Heart left ventricle (tissue), 16 donors: Measurements from ENCODE around the gene CAPN11. TPM values are rescaled to one million over a fixed set of nuclear protein-coding genes. Genes with fewer than 3 reads are reported as not detected.
"Not testable (repeated sequence)": the region's sequence is repeated elsewhere in the genome, so short reads cannot be mapped to it uniquely, and the experiment has no call there.

Experiments used
- ATAC-seq, 4 donors: fragments of 200-7000 bp; cut with Tn5 transposase; one replicate each; pipeline ENCODE4 v1.9.1; 2020 to 2022; ENCODE audit warnings: moderate library complexity in 4 of 4, mild to moderate bottlenecking in 3 of 4, moderate number of reproducible peaks in 1 of 4
- DNase-seq, 5 donors: peaks; one replicate each; pipeline ENCODE4 v3.0.0-alpha.2; 2020
- H3K27ac ChIP-seq, 12 donors: fragments of 200-600 bp; sonication (generic) in 4 of 12; one replicate each; pipeline versions ENCODE4 v1.5.0 to v1.8.0; 2016 to 2022; ENCODE audit warnings: mild to moderate bottlenecking in 2 of 12
- H3K27me3 ChIP-seq, 9 donors: fragments of 200-600 bp; sonication (generic) in 2 of 9; one replicate each; pipeline versions ENCODE4 v1.5.1 to v1.8.0; 2016 to 2022; ENCODE audit warnings: mild to moderate bottlenecking in 3 of 9
- H3K36me3 ChIP-seq, 9 donors: fragments of 200-600 bp; sonication (generic) in 2 of 9; one replicate each; pipeline versions ENCODE4 v1.5.0 to v1.8.0; 2018 to 2022; ENCODE audit warnings: mild to moderate bottlenecking in 2 of 9
- H3K4me1 ChIP-seq, 12 donors: fragments of 200-600 bp; sonication (generic) in 4 of 12; one replicate each; pipeline versions ENCODE4 v1.5.0 to v1.8.0; 2016 to 2022; ENCODE audit warnings: mild to moderate bottlenecking in 3 of 12
- H3K4me3 ChIP-seq, 12 donors: fragments of 200-600 bp; sonication (generic) in 4 of 12; one replicate each; pipeline versions ENCODE4 v1.5.0 to v1.8.0; 2017 to 2022; ENCODE audit warnings: mild to moderate bottlenecking in 9 of 12, moderate library complexity in 4 of 12
- H3K9me3 ChIP-seq, 12 donors: fragments of 200-600 bp; sonication (generic) in 4 of 12; one replicate each; pipeline versions ENCODE4 v1.5.0 to v1.8.0; 2016 to 2022; ENCODE audit warnings: mild to moderate bottlenecking in 1 of 12
- POLR2A ChIP-seq, 2 donors: fragments of 450-650 bp; IDR thresholded peaks; one replicate each; pipeline ENCODE4 v1.6.1; 2017; ENCODE audit warnings: antibody characterized with exemption in 2 of 2, mild to moderate bottlenecking in 2 of 2, moderate library complexity in 2 of 2
- WGBS, 4 donors: extraction: QIAGEN DNeasy Blood & Tissue Kit in 2 of 4; methylation state at CpG; one replicate each; pipeline versions ENCODE4 v1.1.5 to v1.1.7; 2013 to 2018; 5-methylcytosine and 5-hydroxymethylcytosine counted together
- intact Hi-C, 10 donors: fragments of 100-400 bp; cut with DNase I; formaldehyde crosslinking; loops; one replicate each; pipeline versions ENCODE4 v1.11.1 to v1.14.2; 2022
- polyA plus RNA-seq, 2 donors: library from polyadenylated mRNA; stranded (reverse); fragments of 200-250 nt; gene quantifications; one replicate each; pipeline ENCODE4 v1.2.3, GENCODE V29; 2013
- total RNA-seq, 9 donors: library from RNA; depleted of rRNA in 2 of 9; stranded (reverse); fragments of >200 nt in 2 of 9; fragmentation: NEBNext Ultra II Directional in 3 of 9; extraction: Animal tissue kit (Norgen Biotek cat#: 25700) in 3 of 9; gene quantifications; one replicate each; pipeline versions ENCODE4 v1.1.0 to v1.2.4, GENCODE V29; 2016 to 2023
- TF ChIP-seq, protein P1 (sequence below), 12 donors: fragments of 200-600 bp; sonication (generic) in 4 of 12; IDR thresholded peaks; one replicate each; pipeline versions ENCODE4 v1.5.0 to v1.8.0; 2018 to 2022; ENCODE audit warnings: antibody characterized with exemption in 12 of 12, mild to moderate bottlenecking in 5 of 12
- donor health status: ischemic (EF 13 %, LVEDD 7.1; RV severe dilation, severe dysfunction).
- donor health status: healthy with polysubstance abuse.
- donor health status: DM: no; HTN: yes; CAD: no.
- donor health status: DM: no; HTN: no; CAD: no.
- donor health status: ischemic (EF 25% LVEDD 6.9; RV normal size, moderate dysfunction).
- donor health status: ischemic (EF 25% LVEDD 5.7; RV mildly dilated, moderate dysfunction).
- donor health status: healthy.
- donor health status: DM: yes; HTN: yes; CAD: no.
- donor health status: ischemic (EF 35%, LVEDD 5.7; RV mildly dilated, moderate dysfunction).
- donor health status: nonischemic (EF 11% LVEDD 7.7; RV severe dilation, severe dysfunction).
- donor health status: DM: yes; HTN: yes; CAD: no.
- donor health status: PGD.
- donor health status: ischemic (EF 29% LVEDD 5.4; RV normal size, mild dysfunction).
- donor health status: nonischemic (EF 23%, LVEDD 6.1; RV moderate dilation, normal function).

The CAPN11 gene
- total and polyA plus RNA-seq, 11 donors = 0.08 to 1.8 (median 0.38) TPM; not detected in 3

DNA sequence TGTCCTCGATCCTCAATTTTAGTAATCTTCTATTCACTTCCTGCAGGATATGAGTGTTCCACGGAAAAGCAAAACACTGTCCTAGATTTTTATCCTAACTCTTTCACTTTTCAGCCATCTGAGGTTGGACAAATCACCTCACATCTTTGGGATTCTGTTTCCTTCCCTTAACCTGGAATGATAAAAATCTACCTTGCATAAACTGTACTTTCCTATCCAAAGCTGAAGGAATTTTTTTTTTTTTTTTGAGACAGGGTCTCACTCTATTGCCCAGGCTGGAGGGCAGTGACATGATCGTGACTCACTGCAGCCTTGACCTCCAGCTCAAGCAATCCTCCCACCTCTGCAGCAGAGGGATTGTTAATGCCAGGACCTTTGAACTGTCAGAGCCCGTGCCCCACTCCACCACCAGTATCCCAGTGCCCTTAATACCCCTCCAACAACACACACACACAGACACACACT is 20.5 kb downstream of the CAPN11 start:
- intact Hi-C loops = loop anchor here in 5 of 10 donors (5.0 to 10.0 kb wide), 4 partner anchors 33 to 156 kb away; partner anchors contain the start of genes MYMX (in 2 of the 5) and SLC29A1 (in 1 of the 5)
- DNase-seq (no peak), ATAC-seq (no peak)
- H3K27me3 ChIP-seq = no peaks in the 10 kb centered on the region
- H3K27ac ChIP-seq = peak overlapping the region in 6 of 12 donors; percentile 25 to 62 (median 39)
- no peak overlapping the region for H3K4me3 ChIP-seq
- no peak for TF ChIP-seq POLR2A (IDR thresholded peaks at IDR 0.05)
- TF ChIP-seq, protein P1, sequence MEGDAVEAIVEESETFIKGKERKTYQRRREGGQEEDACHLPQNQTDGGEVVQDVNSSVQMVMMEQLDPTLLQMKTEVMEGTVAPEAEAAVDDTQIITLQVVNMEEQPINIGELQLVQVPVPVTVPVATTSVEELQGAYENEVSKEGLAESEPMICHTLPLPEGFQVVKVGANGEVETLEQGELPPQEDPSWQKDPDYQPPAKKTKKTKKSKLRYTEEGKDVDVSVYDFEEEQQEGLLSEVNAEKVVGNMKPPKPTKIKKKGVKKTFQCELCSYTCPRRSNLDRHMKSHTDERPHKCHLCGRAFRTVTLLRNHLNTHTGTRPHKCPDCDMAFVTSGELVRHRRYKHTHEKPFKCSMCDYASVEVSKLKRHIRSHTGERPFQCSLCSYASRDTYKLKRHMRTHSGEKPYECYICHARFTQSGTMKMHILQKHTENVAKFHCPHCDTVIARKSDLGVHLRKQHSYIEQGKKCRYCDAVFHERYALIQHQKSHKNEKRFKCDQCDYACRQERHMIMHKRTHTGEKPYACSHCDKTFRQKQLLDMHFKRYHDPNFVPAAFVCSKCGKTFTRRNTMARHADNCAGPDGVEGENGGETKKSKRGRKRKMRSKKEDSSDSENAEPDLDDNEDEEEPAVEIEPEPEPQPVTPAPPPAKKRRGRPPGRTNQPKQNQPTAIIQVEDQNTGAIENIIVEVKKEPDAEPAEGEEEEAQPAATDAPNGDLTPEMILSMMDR (IDR thresholded peaks at IDR 0.05) = no peak
- H3K9me3 ChIP-seq = no peaks in the 10 kb centered on the region
- 55 to 65% (median 62%) methylated on average over 4 of the region's 4 CpGs for WGBS, 4 donors
- peaks cover 0 to 27% (median 15%) of the 10 kb centered on the region in 12 donors for H3K4me1 ChIP-seq
- no peaks in the 10 kb centered on the region for H3K36me3 ChIP-seq

DNA sequence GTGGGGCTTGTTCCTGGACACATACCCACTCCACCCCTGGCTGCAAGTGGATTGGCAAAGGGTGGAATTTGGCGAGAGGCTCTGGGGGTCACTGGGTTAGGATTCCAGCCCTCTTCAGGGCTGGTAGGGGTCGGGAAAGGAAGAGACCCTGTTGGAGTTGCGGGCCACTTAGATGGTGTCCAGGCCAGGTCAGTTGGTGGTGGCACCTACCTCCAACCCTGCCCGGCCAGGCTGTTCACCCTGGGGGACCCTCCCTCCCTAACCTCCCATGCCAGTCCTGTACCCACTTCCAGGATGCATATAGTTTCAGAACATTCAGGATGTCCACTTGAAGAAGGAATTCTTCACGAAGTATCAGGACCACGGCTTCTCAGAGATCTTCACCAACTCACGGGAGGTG is 21.0 kb downstream of the CAPN11 start:
- H3K27ac ChIP-seq = peak overlapping the region in 1 of 12 donors; percentile 25
- WGBS, 4 donors = 86 to 96% (median 95%) methylated on average over 6 to 7 of the region's 7 CpGs
- H3K36me3 ChIP-seq = no peaks in the 10 kb centered on the region
- H3K27me3 ChIP-seq = no peaks in the 10 kb centered on the region
- DNase-seq (no peak), ATAC-seq (no peak)
- H3K4me1 ChIP-seq = peaks cover 0 to 27% (median 15%) of the 10 kb centered on the region in 12 donors
- no peak overlapping the region for H3K4me3 ChIP-seq
- intact Hi-C loops = loop anchor here in 5 of 10 donors (5.0 to 10.0 kb wide), 4 partner anchors 33 to 155 kb away; partner anchors contain the start of genes MYMX (in 2 of the 5) and SLC29A1 (in 1 of the 5)
- TF ChIP-seq POLR2A (IDR thresholded peaks at IDR 0.05) = no peak
- TF ChIP-seq, protein P1 (IDR thresholded peaks at IDR 0.05) = no peak
- H3K9me3 ChIP-seq = no peaks in the 10 kb centered on the region

DNA sequence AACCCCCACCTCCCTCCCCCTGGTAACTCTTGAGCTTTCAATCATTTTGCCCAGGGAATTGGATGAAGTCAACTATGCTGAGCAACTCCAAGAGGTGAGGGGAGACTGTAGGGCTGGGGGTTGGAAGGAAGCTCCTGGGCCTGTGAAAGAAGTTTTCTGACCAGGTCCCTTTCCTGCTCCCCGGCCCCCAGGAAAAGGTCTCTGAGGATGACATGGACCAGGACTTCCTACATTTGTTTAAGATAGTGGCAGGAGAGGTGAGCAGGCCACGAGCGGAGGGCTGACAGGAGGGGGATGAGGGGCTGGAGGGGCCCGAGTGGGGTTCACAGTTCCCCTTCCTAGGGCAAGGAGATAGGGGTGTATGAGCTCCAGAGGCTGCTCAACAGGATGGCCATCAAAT is 21.8 kb downstream of the CAPN11 start:
- TF ChIP-seq POLR2A (IDR thresholded peaks at IDR 0.05) = no peak
- TF ChIP-seq, protein P1 (IDR thresholded peaks at IDR 0.05) = no peak
- Histone ChIP-seq H3K4me1 (peaks cover 0 to 27% (median 15%) of the 10 kb centered on the region in 12 donors), H3K27ac (no peak overlapping the region), H3K4me3 (no peak overlapping the region), H3K27me3 (no peaks in the 10 kb centered on the region), H3K9me3 (no peaks in the 10 kb centered on the region), H3K36me3 (no peaks in the 10 kb centered on the region)
- DNase-seq (no peak), ATAC-seq (no peak)
- WGBS, 4 donors = 74 to 87% (median 76%) methylated on average over 4 of the region's 4 CpGs
- intact Hi-C loops = no loop called here

DNA sequence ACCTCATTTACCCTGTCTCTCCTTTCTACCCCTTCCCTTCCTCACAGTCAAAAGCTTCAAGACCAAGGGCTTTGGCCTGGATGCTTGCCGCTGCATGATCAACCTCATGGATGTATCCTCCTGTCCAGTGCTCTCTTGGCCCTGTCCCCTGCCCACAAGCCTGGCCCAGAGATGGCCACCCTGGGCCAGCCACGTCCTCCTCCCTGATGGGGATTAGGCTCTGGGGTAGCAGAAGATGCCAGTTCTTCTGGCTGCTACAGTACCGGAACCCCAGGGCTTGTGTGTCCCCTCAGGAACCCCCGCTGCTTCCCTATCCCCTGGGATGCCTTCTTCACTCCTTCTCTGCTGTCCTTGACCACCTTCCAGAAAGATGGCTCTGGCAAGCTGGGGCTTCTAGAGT is 22.3 kb downstream of the CAPN11 start:
- Histone ChIP-seq H3K9me3 (no peaks in the 10 kb centered on the region), H3K4me3 (no peak overlapping the region), H3K4me1 (peaks cover 0 to 30% (median 15%) of the 10 kb centered on the region in 12 donors), H3K27ac (no peak overlapping the region), H3K27me3 (no peaks in the 10 kb centered on the region), H3K36me3 (no peaks in the 10 kb centered on the region)
- intact Hi-C loops = no loop called here
- DNase-seq = no peak
- no peak for ATAC-seq
- 95 to 98% (median 96%) methylated on average over 4 of the region's 4 CpGs for WGBS, 4 donors
- TF ChIP-seq, protein P1 (IDR thresholded peaks at IDR 0.05) = no peak
- no peak for TF ChIP-seq POLR2A (IDR thresholded peaks at IDR 0.05)

DNA sequence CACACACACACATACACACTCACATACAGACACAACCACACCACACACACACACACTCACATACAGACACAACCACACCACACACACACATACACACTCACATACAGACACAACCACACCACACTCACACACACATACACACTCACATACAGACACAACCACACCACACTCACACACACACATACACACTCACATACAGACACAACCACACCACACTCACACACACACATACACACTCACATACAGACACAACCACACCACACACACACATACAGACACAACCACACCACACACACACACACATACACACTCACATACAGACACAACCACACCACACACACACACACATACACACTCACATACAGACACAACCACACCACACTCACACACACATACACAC is 23.2 kb downstream of the CAPN11 start:
- H3K27me3 ChIP-seq, intact Hi-C loops, H3K4me3 ChIP-seq, H3K27ac ChIP-seq, H3K9me3 ChIP-seq, DNase-seq, H3K36me3 ChIP-seq, ATAC-seq: not testable (repeated sequence)
- peaks cover 0 to 32% (median 14%) of the 10 kb centered on the region in 12 donors for H3K4me1 ChIP-seq
